A549 (cell line): ENCODE measurements around the gene FSCN2.

ENCODE experiments used
- CEBPB ChIP-seq, 2 experiments: fragments of >200 bp in 1 of 2; sonication (Bioruptor Twin) in 1 of 2; formaldehyde crosslinking in 1 of 2; IDR thresholded peaks; 2 replicates each; pipeline ENCODE4 v1.6.1; 2012 to 2016
- HDAC2 ChIP-seq: fragments of 200-600 bp; sonication (generic); IDR thresholded peaks from 2 replicates; pipeline ENCODE4 v1.6.1; 2016
- TP53 ChIP-seq: fragments of 250-450 bp; sonication (Bioruptor Pico); IDR thresholded peaks from 2 replicates; pipeline ENCODE4 v1.5.0; 2021; ENCODE audit warnings: mild to moderate bottlenecking, moderate library complexity
- TF ChIP-seq, protein P1 (sequence below): fragments of >200 bp; sonication (Bioruptor Twin); formaldehyde crosslinking; IDR thresholded peaks from 3 replicates; pipeline ENCODE4 v1.5.1; 2016

- TF ChIP-seq HDAC2, result no peak
- TF ChIP-seq, protein P1, sequence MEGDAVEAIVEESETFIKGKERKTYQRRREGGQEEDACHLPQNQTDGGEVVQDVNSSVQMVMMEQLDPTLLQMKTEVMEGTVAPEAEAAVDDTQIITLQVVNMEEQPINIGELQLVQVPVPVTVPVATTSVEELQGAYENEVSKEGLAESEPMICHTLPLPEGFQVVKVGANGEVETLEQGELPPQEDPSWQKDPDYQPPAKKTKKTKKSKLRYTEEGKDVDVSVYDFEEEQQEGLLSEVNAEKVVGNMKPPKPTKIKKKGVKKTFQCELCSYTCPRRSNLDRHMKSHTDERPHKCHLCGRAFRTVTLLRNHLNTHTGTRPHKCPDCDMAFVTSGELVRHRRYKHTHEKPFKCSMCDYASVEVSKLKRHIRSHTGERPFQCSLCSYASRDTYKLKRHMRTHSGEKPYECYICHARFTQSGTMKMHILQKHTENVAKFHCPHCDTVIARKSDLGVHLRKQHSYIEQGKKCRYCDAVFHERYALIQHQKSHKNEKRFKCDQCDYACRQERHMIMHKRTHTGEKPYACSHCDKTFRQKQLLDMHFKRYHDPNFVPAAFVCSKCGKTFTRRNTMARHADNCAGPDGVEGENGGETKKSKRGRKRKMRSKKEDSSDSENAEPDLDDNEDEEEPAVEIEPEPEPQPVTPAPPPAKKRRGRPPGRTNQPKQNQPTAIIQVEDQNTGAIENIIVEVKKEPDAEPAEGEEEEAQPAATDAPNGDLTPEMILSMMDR, result no peak
- TF ChIP-seq CEBPB (IDR thresholded peaks at IDR 0.05), result no peak
- TF ChIP-seq TP53 (CRISPR knock-in tag), result no peak
Measured at GRCh38 chr17:81582341-81582740, 54.2 kb downstream of the FSCN2 start.
